Parathyroid adenoma (tissue), 2 donors: ENCODE results near the gene TDRD9.
"Not testable (repeated sequence)": the region's sequence is repeated elsewhere in the genome, so short reads cannot be mapped to it uniquely, and the experiment has no call there.

Experiments
- H2AFZ ChIP-seq: fragments of 300-600 bp; sonication (generic); one replicate; pipeline ENCODE4 v1.7.0; 2017; ENCODE audit warnings: antibody characterized with exemption, mild to moderate bottlenecking
- H3K27ac ChIP-seq: fragments of 300-600 bp; sonication (generic); one replicate; pipeline ENCODE4 v1.7.0; 2017
- H3K27me3 ChIP-seq: fragments of 300-600 bp; sonication (generic); one replicate; pipeline ENCODE4 v1.7.0; 2017; ENCODE audit warnings: low read length; ENCODE audit not compliant: control insufficient read depth, insufficient read depth
- H3K36me3 ChIP-seq: fragments of 300-600 bp; sonication (generic); one replicate; pipeline ENCODE4 v1.7.0; 2017; ENCODE audit warnings: low read length; ENCODE audit not compliant: control insufficient read depth, insufficient read depth
- H3K4me1 ChIP-seq: fragments of 300-600 bp; sonication (generic); one replicate; pipeline ENCODE4 v1.7.0; 2017; ENCODE audit warnings: control low read depth
- H3K4me2 ChIP-seq: fragments of 300-600 bp; sonication (generic); one replicate; pipeline ENCODE4 v1.7.0; 2017; ENCODE audit warnings: low read length
- H3K4me3 ChIP-seq: fragments of 300-600 bp; sonication (generic); one replicate; pipeline ENCODE4 v1.7.0; 2017; ENCODE audit warnings: low read depth, low read length
- H3K79me2 ChIP-seq: fragments of 300-600 bp; sonication (generic); one replicate; pipeline ENCODE4 v1.7.0; 2017; ENCODE audit warnings: control low read depth
- H3K9ac ChIP-seq: fragments of 300-600 bp; sonication (generic); one replicate; pipeline ENCODE4 v1.7.0; 2017; ENCODE audit warnings: mild to moderate bottlenecking
- H3K9me3 ChIP-seq: fragments of 300-600 bp; sonication (generic); one replicate; pipeline ENCODE4 v1.7.0; 2017; ENCODE audit warnings: low read length; ENCODE audit not compliant: control insufficient read depth
- CTCF ChIP-seq: fragments of 300-600 bp; sonication (generic); IDR thresholded peaks from one replicate; pipeline ENCODE4 v1.7.0; 2017; ENCODE audit warnings: antibody characterized with exemption, mild to moderate bottlenecking
- donor health status: primary hyperparathyroidism.

The TDRD9 gene

GRCh38 chr14:103887557-103888115, 40.6 kb upstream of the TDRD9 start:
- Histone ChIP-seq H3K9ac (no peak overlapping the region), H3K79me2 (no peaks in the 10 kb centered on the region), H3K36me3 (no peaks in the 10 kb centered on the region), H2AFZ (no peak overlapping the region), H3K27me3 (no peaks in the 10 kb centered on the region), H3K4me2 (no peak overlapping the region), H3K4me3 (no peak overlapping the region), H3K4me1 (peaks cover 28% of the 10 kb centered on the region), H3K27ac (no peak overlapping the region), H3K9me3 (no peaks in the 10 kb centered on the region)
- TF ChIP-seq CTCF: no peak

DNA sequence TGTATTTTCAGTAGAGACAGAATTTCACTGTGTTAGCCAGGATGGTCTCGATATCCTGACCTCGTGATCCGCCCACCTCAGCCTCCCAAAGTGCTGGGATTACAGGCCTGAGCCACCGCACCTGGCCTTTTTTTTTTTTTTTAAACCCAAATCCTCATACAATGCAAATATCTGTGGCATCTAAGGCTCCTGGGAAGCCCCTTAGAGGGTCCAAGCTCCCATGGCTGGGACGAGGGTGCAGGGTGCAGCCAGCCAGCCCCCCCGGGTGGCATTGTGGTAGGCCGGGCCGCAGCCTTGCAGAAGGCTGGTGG, 39.3 kb upstream of the TDRD9 start:
- H3K9ac ChIP-seq, H3K36me3 ChIP-seq, H3K9me3 ChIP-seq, H3K4me2 ChIP-seq, H2AFZ ChIP-seq, H3K27me3 ChIP-seq, H3K27ac ChIP-seq, H3K4me3 ChIP-seq, H3K79me2 ChIP-seq: not testable (repeated sequence)
- peaks cover 23% of the 10 kb centered on the region for H3K4me1 ChIP-seq

- no peak overlapping the region for H2AFZ ChIP-seq
- H3K79me2 ChIP-seq: no peaks in the 10 kb centered on the region
- H3K9ac ChIP-seq: no peak overlapping the region
- no peak for TF ChIP-seq CTCF
- no peak overlapping the region for H3K4me3 ChIP-seq
- H3K27ac ChIP-seq: no peak overlapping the region
- H3K27me3 ChIP-seq: no peaks in the 10 kb centered on the region
- no peaks in the 10 kb centered on the region for H3K36me3 ChIP-seq
- no peaks in the 10 kb centered on the region for H3K9me3 ChIP-seq
- H3K4me1 ChIP-seq: peaks cover 23% of the 10 kb centered on the region
- H3K4me2 ChIP-seq: no peak overlapping the region
Observed at GRCh38 chr14:103889313-103890051, 38.8 kb upstream of the TDRD9 start.

DNA sequence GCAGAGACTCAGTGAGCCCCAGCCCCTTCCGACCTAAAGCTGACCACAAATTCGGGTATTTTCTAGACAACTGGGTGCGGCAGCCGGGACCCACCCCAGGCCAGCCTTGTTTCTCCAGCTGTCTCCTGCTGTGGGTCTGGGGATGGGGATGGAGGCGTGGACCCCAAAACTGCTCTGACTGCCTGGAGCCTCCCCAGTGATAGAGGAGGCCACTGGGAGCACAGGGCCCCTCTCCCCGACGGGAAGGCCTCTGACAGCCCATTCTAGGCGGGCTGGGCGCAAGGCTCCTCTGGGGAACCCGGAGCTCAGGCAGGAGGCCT, 38.2 kb upstream of the TDRD9 start:
- Histone ChIP-seq H3K4me1 (peaks cover 23% of the 10 kb centered on the region), H3K27ac (no peak overlapping the region)

More for the DNA sequence above, 38.2 kb upstream of the TDRD9 start:
- H2AFZ ChIP-seq: no peak overlapping the region
- no peaks in the 10 kb centered on the region for H3K79me2 ChIP-seq
- H3K9me3 ChIP-seq: no peaks in the 10 kb centered on the region
- H3K36me3 ChIP-seq: no peaks in the 10 kb centered on the region
- no peak overlapping the region for H3K4me2 ChIP-seq
- no peaks in the 10 kb centered on the region for H3K27me3 ChIP-seq
- H3K9ac ChIP-seq: no peak overlapping the region
- no peak for TF ChIP-seq CTCF
- no peak overlapping the region for H3K4me3 ChIP-seq
